GM19463 (cell line): ENCODE results near the gene OSBPL3.
A peak's percentile ranks its signal among the peaks of the same experiment; 100 is the strongest.
"Not testable (repeated sequence)": the region's sequence is repeated elsewhere in the genome, so short reads cannot be mapped to it uniquely, and the experiment has no call there.

Source experiments
- ATAC-seq: cut with Tn5 transposase; IDR thresholded peaks from one replicate; pipeline ENCODE4 v1.9.1; 2021; ENCODE audit warnings: mild to moderate bottlenecking, moderate library complexity; ENCODE audit not compliant: unreplicated experiment

Gene OSBPL3

GRCh38 chr7:24923172-24923865 lies 56.7 kb downstream of the OSBPL3 start:
- ATAC-seq: no peak

- no peak for ATAC-seq
Measured at GRCh38 chr7:24922099-24922773, 57.7 kb downstream of the OSBPL3 start.

GRCh38 chr7:24921362-24921679 lies 58.7 kb downstream of the OSBPL3 start:
- ATAC-seq: no peak

GRCh38 chr7:24920451-24921361 lies 59.3 kb downstream of the OSBPL3 start:
- ATAC-seq: no peak

GRCh38 chr7:24917510-24918239 lies 62.3 kb downstream of the OSBPL3 start:
- ATAC-seq: peak; percentile 44

GRCh38 chr7:24916463-24917040 lies 63.4 kb downstream of the OSBPL3 start:
- no peak for ATAC-seq

- ATAC-seq: no peak
Measured at GRCh38 chr7:24914465-24914859, 65.5 kb downstream of the OSBPL3 start.

GRCh38 chr7:24913801-24914464 lies 66.0 kb downstream of the OSBPL3 start:
- no peak for ATAC-seq

- ATAC-seq: no peak
Measured at GRCh38 chr7:24912874-24913514, 67.0 kb downstream of the OSBPL3 start.

GRCh38 chr7:24912424-24912823 lies 67.6 kb downstream of the OSBPL3 start:
- no peak for ATAC-seq

GRCh38 chr7:24911213-24911603 lies 68.8 kb downstream of the OSBPL3 start:
- ATAC-seq: peak; percentile 28

GRCh38 chr7:24910551-24911212 lies 69.3 kb downstream of the OSBPL3 start:
- no peak for ATAC-seq

GRCh38 chr7:24908727-24909126 lies 71.3 kb downstream of the OSBPL3 start:
- ATAC-seq: no peak

- no peak for ATAC-seq
Measured at GRCh38 chr7:24908166-24908565, 71.8 kb downstream of the OSBPL3 start.

- peak; percentile 60 for ATAC-seq
Measured at GRCh38 chr7:24907311-24907886, 72.6 kb downstream of the OSBPL3 start.

GRCh38 chr7:24905996-24906770 lies 73.8 kb downstream of the OSBPL3 start:
- no peak for ATAC-seq

- ATAC-seq: not testable (repeated sequence)
Measured at GRCh38 chr7:24903992-24904391, 76.0 kb downstream of the OSBPL3 start.

GRCh38 chr7:24903559-24903958 lies 76.4 kb downstream of the OSBPL3 start:
- ATAC-seq: no peak
